MM.1S (cell line): ENCODE results near the gene PRICKLE3.
A peak's percentile ranks its signal among the peaks of the same experiment; 100 is the strongest.

Experiments used
- DNase-seq: peaks from one replicate; pipeline ENCODE4 v3.0.0-alpha.2; 2015
- H2AFZ ChIP-seq: fragments of 300-600 bp; sonication (generic); 2 replicates; pipeline ENCODE4 v1.6.0; 2016; ENCODE audit warnings: antibody characterized with exemption, low read length
- H3F3A ChIP-seq: fragments of 300-600 bp; sonication (generic); 2 replicates; pipeline ENCODE4 v1.6.1; 2016; ENCODE audit warnings: mild to moderate bottlenecking, antibody characterized with exemption, low read length, moderate library complexity, mixed read lengths; ENCODE audit not compliant: insufficient read depth
- H3K27ac ChIP-seq: fragments of 300-600 bp; sonication (generic); 2 replicates; pipeline ENCODE4 v1.5.1; 2016; ENCODE audit warnings: mild to moderate bottlenecking, low read length
- H3K27me3 ChIP-seq: fragments of 300-600 bp; sonication (generic); replicated peaks from 2 replicates; pipeline ENCODE4 v1.6.0; 2016; ENCODE audit warnings: low read length; ENCODE audit not compliant: insufficient read depth
- H3K36me3 ChIP-seq: fragments of 300-600 bp; sonication (generic); replicated peaks from 2 replicates; pipeline ENCODE4 v1.6.1; 2016; ENCODE audit warnings: mild to moderate bottlenecking, low read length, mixed read lengths; ENCODE audit not compliant: insufficient read depth
- H3K4me1 ChIP-seq: fragments of 300-600 bp; sonication (generic); 2 replicates; pipeline ENCODE4 v1.6.1; 2016; ENCODE audit warnings: low read length, mixed read lengths
- H3K4me2 ChIP-seq: fragments of 300-600 bp; sonication (generic); 2 replicates; pipeline ENCODE4 v1.6.0; 2016; ENCODE audit warnings: low read depth, low read length
- H3K4me3 ChIP-seq: fragments of 300-600 bp; sonication (generic); 2 replicates; pipeline ENCODE4 v1.5.1; 2016; ENCODE audit warnings: low read length, mixed read lengths
- H3K79me2 ChIP-seq: fragments of 300-600 bp; sonication (generic); 2 replicates; pipeline ENCODE4 v1.6.1; 2016; ENCODE audit warnings: mixed run types, low read length, mixed read lengths
- H3K9ac ChIP-seq: fragments of 300-600 bp; sonication (generic); 2 replicates; pipeline ENCODE4 v1.6.1; 2016; ENCODE audit warnings: low read length, mixed read lengths
- H3K9me2 ChIP-seq: fragments of 300-600 bp; sonication (generic); replicated peaks from 2 replicates; pipeline ENCODE4 v1.6.1; 2016; ENCODE audit warnings: mild to moderate bottlenecking, low read length, mixed read lengths; ENCODE audit not compliant: insufficient read depth
- H3K9me3 ChIP-seq: fragments of 300-600 bp; sonication (generic); replicated peaks from 2 replicates; pipeline ENCODE4 v1.6.1; 2016; ENCODE audit warnings: mild to moderate bottlenecking, low read length, mixed read lengths; ENCODE audit not compliant: insufficient read depth
- H4K20me1 ChIP-seq: fragments of 300-600 bp; sonication (generic); 2 replicates; pipeline ENCODE4 v1.6.1; 2016; ENCODE audit warnings: mild to moderate bottlenecking, low read length, moderate library complexity, mixed read lengths; ENCODE audit not compliant: insufficient read depth
- CTCF ChIP-seq: fragments of 300-600 bp; sonication (generic); IDR thresholded peaks from 2 replicates; pipeline ENCODE4 v1.5.1; 2016; ENCODE audit warnings: antibody characterized with exemption, low read length, mixed read lengths
- EZH2 ChIP-seq: fragments of 300-600 bp; sonication (generic); optimal IDR thresholded peaks from 2 replicates; pipeline ENCODE3; 2017; ENCODE audit warnings: low read depth, mild to moderate bottlenecking, antibody characterized with exemption, low read length, mixed read lengths
- EZH2phosphoT487 ChIP-seq: fragments of 300-600 bp; sonication (generic); IDR thresholded peaks from 2 replicates; pipeline ENCODE4 v1.6.1; 2018; ENCODE audit warnings: antibody characterized with exemption, low read length

Gene PRICKLE3

DNA sequence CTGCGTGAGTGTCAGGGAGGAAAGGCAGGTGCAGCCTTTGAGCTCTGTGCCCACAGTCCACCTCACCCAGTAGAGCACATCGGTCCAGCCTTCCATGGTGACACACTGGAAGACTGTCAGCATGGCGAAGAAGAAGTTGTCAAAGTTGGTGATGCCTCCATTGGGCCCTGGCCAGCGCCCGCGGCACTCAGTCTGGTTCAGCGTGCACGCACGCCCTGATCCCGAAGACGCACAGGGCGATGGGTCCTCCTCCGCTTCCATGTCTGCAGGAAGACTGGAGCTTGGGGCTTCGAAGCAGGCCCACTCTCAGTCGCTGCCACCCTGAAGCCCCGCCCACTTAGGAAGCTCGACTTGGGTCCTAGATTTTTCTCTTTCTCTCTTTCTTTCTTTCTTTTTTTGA is 42.0 kb upstream of the PRICKLE3 start:
- Histone ChIP-seq H4K20me1 (no peaks in the 10 kb centered on the region), H3K9ac (no peak overlapping the region), H3K9me2 (no peaks in the 10 kb centered on the region), H3K4me3 (no peak overlapping the region), H3K27me3 (no peaks in the 10 kb centered on the region), H3F3A (no peaks in the 10 kb centered on the region), H3K4me1 (no peaks in the 10 kb centered on the region), H3K27ac (no peak overlapping the region), H3K36me3 (no peaks in the 10 kb centered on the region), H3K9me3 (no peaks in the 10 kb centered on the region), H3K4me2 (no peak overlapping the region), H3K79me2 (no peaks in the 10 kb centered on the region), H2AFZ (no peak overlapping the region)
- TF ChIP-seq EZH2phosphoT487, result no peak
- no peak for TF ChIP-seq EZH2
- no peak for TF ChIP-seq CTCF
- no peak for DNase-seq

GRCh38 chrX:49227726-49228125 is 41.6 kb upstream of the PRICKLE3 start:
- Histone ChIP-seq H3K9me2 (no peaks in the 10 kb centered on the region), H2AFZ (no peak overlapping the region), H3K9me3 (no peaks in the 10 kb centered on the region), H3K36me3 (no peaks in the 10 kb centered on the region), H3K27ac (no peak overlapping the region), H3K9ac (no peak overlapping the region), H3K4me1 (no peaks in the 10 kb centered on the region), H3F3A (no peaks in the 10 kb centered on the region), H3K4me2 (no peak overlapping the region), H3K27me3 (no peaks in the 10 kb centered on the region), H3K79me2 (no peaks in the 10 kb centered on the region), H3K4me3 (no peak overlapping the region), H4K20me1 (no peaks in the 10 kb centered on the region)
- TF ChIP-seq EZH2, result no peak
- no peak for TF ChIP-seq EZH2phosphoT487
- no peak for TF ChIP-seq CTCF
- no peak for DNase-seq

GRCh38 chrX:49226946-49227345 is 40.8 kb upstream of the PRICKLE3 start:
- Histone ChIP-seq H3K79me2 (no peaks in the 10 kb centered on the region), H3K4me1 (no peaks in the 10 kb centered on the region), H3K9me3 (no peaks in the 10 kb centered on the region), H3K4me2 (peak overlapping the region; percentile 39; the same call in 1 of the 2 replicates), H3K27ac (no peak overlapping the region), H3K27me3 (no peaks in the 10 kb centered on the region), H3K9me2 (no peaks in the 10 kb centered on the region), H4K20me1 (no peaks in the 10 kb centered on the region), H3K4me3 (peak overlapping the region; percentile 44), H3K36me3 (no peaks in the 10 kb centered on the region), H3F3A (no peaks in the 10 kb centered on the region), H2AFZ (peak overlapping the region; percentile 70), H3K9ac (no peak overlapping the region)
- no peak for TF ChIP-seq EZH2
- TF ChIP-seq EZH2phosphoT487, result no peak
- no peak for TF ChIP-seq CTCF
- DNase-seq, result peak; percentile 18
